ENCODE measurements around the gene RCBTB1. TPM values are rescaled to one million over a fixed set of nuclear protein-coding genes. Genes with fewer than 3 reads are reported as not detected.
A peak's percentile ranks its signal among the peaks of the same experiment; 100 is the strongest.

RCBTB1 gene
- total RNA-seq, 4 donors from 2014 or later, result 8.8 to 10.7 (median 10.2) TPM

GRCh38 chr13:49610176-49610575, 24.8 kb upstream of the RCBTB1 start:
- Histone ChIP-seq H3K36me3 (no peaks in the 10 kb centered on the region), H3K4me1 (peaks cover 0 to 3% (median 0%) of the 10 kb centered on the region in 4 donors), H3K27me3 (no peaks in the 10 kb centered on the region), H3K27ac (no peak overlapping the region), H3K9me3 (peaks cover 0 to 8% (median 0%) of the 10 kb centered on the region in 4 donors), H3K4me3 (no peak overlapping the region)
- WGBS, 2 donors, result 81 to 91% methylated on average over 1 of the region's 1 CpG
- DNase-seq (ENCODE audit: low spot score in 2 of 2), result no peak
- TF ChIP-seq EP300 (IDR thresholded peaks at IDR 0.05) (no peak), CTCF (IDR thresholded peaks at IDR 0.05) (no peak), POLR2A (IDR thresholded peaks at IDR 0.05) (no peak)

GRCh38 chr13:49608651-49609331, 23.4 kb upstream of the RCBTB1 start:
- no peak for DNase-seq (ENCODE audit: low spot score in 2 of 2)
- peaks cover 0 to 8% (median 0%) of the 10 kb centered on the region in 4 donors for H3K4me1 ChIP-seq
- no peak overlapping the region for H3K4me3 ChIP-seq
- H3K9me3 ChIP-seq, result peaks cover 0 to 8% (median 0%) of the 10 kb centered on the region in 4 donors
- WGBS, 2 donors, result 87 to 88% methylated on average over 1 of the region's 1 CpG
- no peak for TF ChIP-seq CTCF (IDR thresholded peaks at IDR 0.05)
- TF ChIP-seq EP300 (IDR thresholded peaks at IDR 0.05), result no peak
- no peak for TF ChIP-seq POLR2A (IDR thresholded peaks at IDR 0.05)
- H3K27ac ChIP-seq, result no peak overlapping the region
- H3K27me3 ChIP-seq, result no peaks in the 10 kb centered on the region
- H3K36me3 ChIP-seq, result no peaks in the 10 kb centered on the region

GRCh38 chr13:49607761-49608160, 22.4 kb upstream of the RCBTB1 start:
- Histone ChIP-seq H3K4me3 (no peak overlapping the region), H3K36me3 (no peaks in the 10 kb centered on the region), H3K27me3 (no peaks in the 10 kb centered on the region), H3K27ac (no peak overlapping the region), H3K4me1 (peaks cover 0 to 8% (median 0%) of the 10 kb centered on the region in 4 donors), H3K9me3 (peaks cover 0 to 7% (median 0%) of the 10 kb centered on the region in 4 donors)
- no peak for DNase-seq (ENCODE audit: low spot score in 2 of 2)
- TF ChIP-seq CTCF (IDR thresholded peaks at IDR 0.05) (no peak), EP300 (IDR thresholded peaks at IDR 0.05) (no peak), POLR2A (IDR thresholded peaks at IDR 0.05) (no peak)
- 66% methylated on average over 5 of the region's 5 CpGs for WGBS, 2 donors

- Histone ChIP-seq H3K27me3 (no peaks in the 10 kb centered on the region), H3K27ac (peak overlapping the region in 2 of 4 donors; percentile 51 to 74), H3K36me3 (no peaks in the 10 kb centered on the region), H3K4me3 (peak overlapping the region in 3 of 4 donors; percentile 16 to 38 (median 20)), H3K9me3 (peaks cover 0 to 3% (median 0%) of the 10 kb centered on the region in 4 donors), H3K4me1 (peaks cover 0 to 8% (median 0%) of the 10 kb centered on the region in 4 donors)
- DNase-seq (ENCODE audit: low spot score in 2 of 2), result peak; percentile 78 to 84
- TF ChIP-seq CTCF (IDR thresholded peaks at IDR 0.05) (peak; percentile 69 to 83 (median 81)), EP300 (IDR thresholded peaks at IDR 0.05) (peak in 1 of 2 donors; percentile 46), POLR2A (IDR thresholded peaks at IDR 0.05) (no peak)
- WGBS, 2 donors, result 29 to 36% methylated on average over 15 of the region's 15 CpGs
Measured at GRCh38 chr13:49606747-49607648, 21.6 kb upstream of the RCBTB1 start.
